ENCODE results near the gene FAM217B.

- TF ChIP-seq CTCF (IDR thresholded peaks at IDR 0.05) (no peak), POLR2A (IDR thresholded peaks at IDR 0.05) (no peak)
These were observed 26.2 kb downstream of the FAM217B start for GRCh38 chr20:59966428-59966827.
